H1 (cell line): ENCODE data around the gene IL21. TPM values are rescaled to one million over a fixed set of nuclear protein-coding genes. Genes with fewer than 3 reads are reported as not detected.
A peak's percentile ranks its signal among the peaks of the same experiment; 100 is the strongest.

Source experiments
- CTCF ChIA-PET: fragments of 300-600 bp; sonication (Branson Sonifier 250); formaldehyde crosslinking; loops from one replicate; lab custom pipeline; 2021; ENCODE audit not compliant: partially characterized antibody; lab: Charles Lee
- POLR2A ChIA-PET: fragments of 300-600 bp; sonication (Branson Sonifier 250); formaldehyde crosslinking; loops from one replicate; lab custom pipeline; 2021; ENCODE audit warnings: inconsistent platforms; ENCODE audit not compliant: partially characterized antibody; lab: Charles Lee
- DNase-seq, 2 experiments: peaks; one replicate each; pipeline versions ENCODE4 v3.0.0 to v3.0.0-alpha.2; 2010 to 2022; ENCODE audit warnings: low spot score in 2 of 2, low read depth in 1 of 2, mixed read lengths in 1 of 2
- FAIRE-seq: peaks from 2 replicates; lab custom pipeline; 2011; peaks lifted over from hg19 to GRCh38; lab: Jason Lieb, UNC
- H2AFZ ChIP-seq: 2 replicates; pipeline ENCODE4 v1.8.1; 2012; ENCODE audit warnings: low read length, inconsistent platforms
- H2AK5ac ChIP-seq: 2 replicates; pipeline ENCODE4 v1.6.1; 2013; ENCODE audit warnings: low read depth, low read length
- H2BK120ac ChIP-seq: replicated peaks from 2 replicates; pipeline ENCODE3; 2013; ENCODE audit warnings: low read depth, low read length, inconsistent platforms
- H2BK12ac ChIP-seq: 2 replicates; pipeline ENCODE4 v1.6.1; 2013; ENCODE audit warnings: low read depth, low read length
- H2BK15ac ChIP-seq: 2 replicates; pipeline ENCODE4 v1.6.1; 2013; ENCODE audit warnings: low read length
- H2BK20ac ChIP-seq: 2 replicates; pipeline ENCODE4 v1.6.1; 2013; ENCODE audit warnings: low read length
- H2BK5ac ChIP-seq: 2 replicates; pipeline ENCODE4 v1.6.1; 2013; ENCODE audit warnings: low read depth, low read length
- H3K14ac ChIP-seq: 2 replicates; pipeline ENCODE4 v1.6.1; 2013; ENCODE audit warnings: inconsistent platforms; ENCODE audit not compliant: insufficient read length
- H3K18ac ChIP-seq: 2 replicates; pipeline ENCODE4 v1.6.1; 2013; ENCODE audit warnings: low read length; ENCODE audit errors: extremely low read depth
- H3K23ac ChIP-seq: 2 replicates; pipeline ENCODE4 v1.6.1; 2013; ENCODE audit warnings: inconsistent platforms; ENCODE audit not compliant: insufficient read length
- H3K23me2 ChIP-seq: 2 replicates; pipeline ENCODE4 v1.6.1; 2013; ENCODE audit warnings: low read depth, low read length
- H3K27ac ChIP-seq: 2 replicates; pipeline ENCODE4 v1.6.1; 2011; ENCODE audit warnings: low read depth, low read length, inconsistent platforms
- H3K27me3 ChIP-seq, 4 experiments: replicated peaks in 1 of 4; 1 replicate in 1 of 4; 2 replicates in 3 of 4; pipeline versions ENCODE4 v1.6.1 to v1.8.1; 2011 to 2013; ENCODE audit warnings: low read length in 3 of 4, mild to moderate bottlenecking in 3 of 4, inconsistent platforms in 2 of 4, mixed read lengths in 2 of 4, moderate library complexity in 1 of 4; ENCODE audit not compliant: control insufficient read depth in 3 of 4, insufficient read depth in 3 of 4; ENCODE audit errors: extremely low read depth in 1 of 4
- H3K36me3 ChIP-seq, 4 experiments: 2 replicates each; pipeline versions ENCODE4 v1.6.1 to v1.8.1; 2011 to 2013; ENCODE audit warnings: mild to moderate bottlenecking in 4 of 4, low read length in 3 of 4, moderate library complexity in 2 of 4, control low read depth in 1 of 4, inconsistent platforms in 1 of 4; ENCODE audit not compliant: insufficient read depth in 4 of 4, control insufficient read depth in 2 of 4
- H3K4ac ChIP-seq: replicated peaks from 2 replicates; pipeline ENCODE3; 2013; ENCODE audit warnings: low read length, low read depth, mixed read lengths, inconsistent platforms; ENCODE audit not compliant: insufficient read length
- H3K4me1 ChIP-seq, 4 experiments: replicated peaks in 1 of 4; 1 replicate in 1 of 4; 2 replicates in 3 of 4; pipeline versions ENCODE4 v1.6.1 to v1.8.1; 2011 to 2013; ENCODE audit warnings: low read length in 3 of 4, inconsistent platforms in 2 of 4, mixed read lengths in 1 of 4; ENCODE audit not compliant: insufficient read depth in 4 of 4, control insufficient read depth in 3 of 4
- H3K4me2 ChIP-seq, 2 experiments: 2 replicates each; pipeline versions ENCODE4 v1.6.1 to v1.8.1; 2011 to 2013; ENCODE audit warnings: low read depth in 2 of 2, low read length in 2 of 2, control low read depth in 1 of 2, inconsistent platforms in 1 of 2, mild to moderate bottlenecking in 1 of 2; ENCODE audit not compliant: insufficient read depth in 1 of 2
- H3K4me3 ChIP-seq, 4 experiments: fragments of 200-600, 300-600 bp in 1 of 4; sonication (generic), shearing (Covaris generic), sonication (Bioruptor Twin) in 1 of 4; 2 replicates each; pipeline versions ENCODE4 v1.5.1 to v1.8.1; 2011 to 2016; ENCODE audit warnings: low read length in 4 of 4, low read depth in 3 of 4, control low read depth in 2 of 4, inconsistent platforms in 2 of 4, mild to moderate bottlenecking in 2 of 4, mixed read lengths in 1 of 4, moderate library complexity in 1 of 4; ENCODE audit not compliant: insufficient read depth in 2 of 4; ENCODE audit errors: extremely low read depth in 1 of 4
- H3K56ac ChIP-seq: replicated peaks from 2 replicates; pipeline ENCODE3; 2013; ENCODE audit warnings: low read depth, mild to moderate bottlenecking, mixed read lengths, low read length, inconsistent platforms; ENCODE audit not compliant: insufficient read length
- H3K79me1 ChIP-seq: 2 replicates; pipeline ENCODE4 v1.6.1; 2013; ENCODE audit warnings: low read depth, low read length, control low read depth
- H3K79me2 ChIP-seq, 2 experiments: 2 replicates each; pipeline versions ENCODE4 v1.6.1 to v1.8.1; 2012 to 2013; ENCODE audit warnings: low read length in 2 of 2, mild to moderate bottlenecking in 2 of 2, inconsistent platforms in 1 of 2; ENCODE audit not compliant: insufficient read depth in 2 of 2, control insufficient read depth in 1 of 2
- H3K9ac ChIP-seq, 4 experiments: replicated peaks in 1 of 4; 1 replicate in 1 of 4; 2 replicates in 3 of 4; pipeline versions ENCODE4 v1.6.1 to v1.8.1; 2011 to 2013; ENCODE audit warnings: low read depth in 3 of 4, low read length in 3 of 4, control low read depth in 2 of 4, mild to moderate bottlenecking in 2 of 4, moderate library complexity in 2 of 4, inconsistent platforms in 1 of 4; ENCODE audit errors: extremely low read depth in 1 of 4
- H3K9me3 ChIP-seq, 2 experiments: 2 replicates each; pipeline versions ENCODE4 v1.6.1 to v1.8.1; 2012 to 2013; ENCODE audit warnings: mild to moderate bottlenecking in 2 of 2, moderate library complexity in 2 of 2, control low read depth in 1 of 2, inconsistent platforms in 1 of 2, low read depth in 1 of 2, low read length in 1 of 2, mixed read lengths in 1 of 2; ENCODE audit not compliant: insufficient read depth in 2 of 2
- H4K20me1 ChIP-seq, 2 experiments: replicated peaks in 1 of 2; 2 replicates each; pipeline versions ENCODE3 to v1.8.1; 2011 to 2013; ENCODE audit warnings: inconsistent platforms in 2 of 2, low read length in 2 of 2, mild to moderate bottlenecking in 1 of 2; ENCODE audit not compliant: insufficient read depth in 2 of 2, control insufficient read depth in 1 of 2
- H4K5ac ChIP-seq: 2 replicates; pipeline ENCODE4 v1.6.1; 2013; ENCODE audit warnings: low read length, low read depth, mixed read lengths, inconsistent platforms; ENCODE audit not compliant: insufficient read length
- H4K8ac ChIP-seq: 2 replicates; pipeline ENCODE4 v1.8.0; 2013; ENCODE audit warnings: mild to moderate bottlenecking, moderate library complexity, low read length, inconsistent platforms; ENCODE audit not compliant: insufficient read depth; ENCODE audit errors: extremely low read depth
- H4K91ac ChIP-seq: replicated peaks from 2 replicates; pipeline ENCODE3; 2013; ENCODE audit warnings: low read length, mixed read lengths, inconsistent platforms; ENCODE audit not compliant: insufficient read length
- E2F6 ChIP-seq: IDR thresholded peaks from 2 replicates; pipeline ENCODE4 v1.6.1; 2012; ENCODE audit warnings: inconsistent platforms
- RNF2 ChIP-seq: fragments of 200-900, 300-1000 bp; sonication (generic); IDR thresholded peaks from 2 replicates; pipeline ENCODE4 v1.7.1; 2016; ENCODE audit warnings: borderline replicate concordance, low read depth, mild to moderate bottlenecking, antibody characterized with exemption, low read length; ENCODE audit not compliant: poor library complexity, severe bottlenecking; ENCODE audit errors: missing control alignments
- SIX5 ChIP-seq: IDR thresholded peaks from 2 replicates; pipeline ENCODE4 v1.6.1; 2011; ENCODE audit warnings: mild to moderate bottlenecking, low read depth, low read length
- WGBS, 2 experiments: shearing (Covaris generic) in 1 of 2; methylation state at CpG; one replicate each; pipeline versions ENCODE4 v1.1.6 to v1.1.7; 2013 to 2015; ENCODE audit warnings: low lambda C conversion rate in 2 of 2, mixed read lengths in 2 of 2, inconsistent platforms in 1 of 2, low coverage in 1 of 2, missing lambda C conversion rate in 1 of 2; ENCODE audit not compliant: insufficient replicate concordance in 2 of 2, insufficient coverage in 1 of 2, insufficient read length in 1 of 2; ENCODE audit errors: extremely low coverage in 1 of 2, missing lambda C conversion rate in 1 of 2; 5-methylcytosine and 5-hydroxymethylcytosine counted together
- polyA plus RNA-seq, 7 experiments: library from polyadenylated mRNA; depleted of rRNA in 3 of 7; stranded (reverse) in 5 of 7; unstranded in 2 of 7; fragments of >200 nt in 5 of 7; fragments of 200-250 nt in 2 of 7; gene quantifications; 1 replicate in 5 of 7; 2 replicates in 1 of 7; 4 replicates in 1 of 7; pipeline versions ENCODE4 v1.2.1 to v1.2.3, GENCODE V29; 2011 to 2013; ENCODE audit warnings: missing spikeins in 2 of 7, mixed read lengths in 2 of 7
- total RNA-seq: library from RNA; stranded (reverse); fragmentation: NEBNext Ultra II Directional; extraction: Animal tissue kit (Norgen Biotek cat#: 25700); gene quantifications from 2 replicates; pipeline ENCODE4 v1.2.1, GENCODE V29; 2021

IL21 gene
- total and polyA plus RNA-seq, 2 of the 8 experiments (the other 6 are each of a cell fraction or from before 2014, with no cell fraction given): not detected

- Histone ChIP-seq H3K18ac (no peak overlapping the region), H3K79me1 (no peaks in the 10 kb centered on the region), H3K27ac (no peak overlapping the region), H2BK120ac (no peak overlapping the region), H3K27me3 (no peaks in the 10 kb centered on the region), H3K79me2 (no peaks in the 10 kb centered on the region), H3K4ac (no peak overlapping the region), H2BK5ac (no peak overlapping the region), H2AK5ac (no peak overlapping the region), H3K9ac (no peak overlapping the region), H3K9me3 (no peaks in the 10 kb centered on the region), H2BK12ac (no peak overlapping the region), H2BK15ac (no peak overlapping the region), H4K91ac (no peak overlapping the region), H3K36me3 (no peaks in the 10 kb centered on the region), H2AFZ (no peak overlapping the region), H2BK20ac (no peak overlapping the region), H4K8ac (no peak overlapping the region), H3K56ac (no peak overlapping the region), H3K4me1 (no peaks in the 10 kb centered on the region), H3K23me2 (no peaks in the 10 kb centered on the region), H4K20me1 (no peaks in the 10 kb centered on the region), H4K5ac (no peak overlapping the region), H3K14ac (no peak overlapping the region), H3K4me3 (no peak overlapping the region), H3K4me2 (no peak overlapping the region), H3K23ac (no peak overlapping the region)
- WGBS, 2 experiments: 60% methylated on average over 2 of the region's 2 CpGs; no CpG with 5 or more reads in 1 of the 2 experiments
- DNase-seq (no peak), FAIRE-seq (peak; percentile 24)
- ChIA-PET POLR2A (no interaction called here), CTCF (interaction anchor here (0.9 to 1.2 kb wide), 2 partner anchors 31 to 54 kb away, joined by 3 to 5 read pairs; no protein-coding TSS in a partner anchor)
- TF ChIP-seq SIX5: no peak
- no peak for TF ChIP-seq E2F6
- no peak for TF ChIP-seq RNF2
Measured at GRCh38 chr4:122662701-122663100, 41.8 kb upstream of the IL21 start.
